Calu3 (cell line): ENCODE measurements around the gene MISP. TPM values are rescaled to one million over a fixed set of nuclear protein-coding genes. Genes with fewer than 3 reads are reported as not detected.
"Not testable (repeated sequence)": the region's sequence is repeated elsewhere in the genome, so short reads cannot be mapped to it uniquely, and the experiment has no call there.

ENCODE experiments used
- BruUV-seq: library from RNA; stranded (reverse); fragments of 400-500 nt; replicated peaks from 2 replicates; lab custom pipeline; 2021; lab: Mats Ljungman, UMichigan
- CTCF ChIA-PET: fragments of 300-600 bp; sonication (Branson Sonifier 250); formaldehyde crosslinking; loops from one replicate; lab custom pipeline; 2022; ENCODE audit warnings: antibody characterized with exemption; lab: Charles Lee
- DNase-seq: peaks from one replicate; pipeline ENCODE4 v3.0.0; 2022
- H3K27ac Mint-ChIP-seq: one replicate; pipeline ENCODE4 v1.8.0; 2022; ENCODE audit warnings: mixed read lengths; ENCODE audit not compliant: unreplicated experiment
- H3K27me3 Mint-ChIP-seq: one replicate; pipeline ENCODE4 v1.8.0; 2022; ENCODE audit warnings: mixed read lengths; ENCODE audit not compliant: unreplicated experiment
- H3K36me3 Mint-ChIP-seq: one replicate; pipeline ENCODE4 v1.8.0; 2022; ENCODE audit warnings: mild to moderate bottlenecking, moderate library complexity, mixed read lengths; ENCODE audit not compliant: insufficient read depth, unreplicated experiment
- H3K4me1 Mint-ChIP-seq: one replicate; pipeline ENCODE4 v1.8.0; 2022; ENCODE audit warnings: mild to moderate bottlenecking, low read depth, mixed read lengths; ENCODE audit not compliant: unreplicated experiment
- H3K4me3 Mint-ChIP-seq: one replicate; pipeline ENCODE4 v1.8.0; 2022; ENCODE audit warnings: mild to moderate bottlenecking, low read depth, moderate library complexity, mixed read lengths; ENCODE audit not compliant: unreplicated experiment
- H3K9me3 Mint-ChIP-seq: one replicate; pipeline ENCODE4 v1.8.0; 2022; ENCODE audit warnings: low read depth, mixed read lengths; ENCODE audit not compliant: unreplicated experiment
- intact Hi-C: fragments of 100-400 bp; cut with micrococcal nuclease; formaldehyde crosslinking; loops from one replicate; pipeline ENCODE4 v1.10.0; 2022; ENCODE audit not compliant: unreplicated experiment
- total RNA-seq: library from RNA; stranded (reverse); gene quantifications from 2 replicates; pipeline ENCODE4 v1.2.3, GENCODE V29; 2022
- TF ChIP-seq, protein P1 (sequence below): fragments of 200-600 bp; IDR thresholded peaks from one replicate; pipeline ENCODE4 v1.8.0; 2022; ENCODE audit warnings: antibody characterized with exemption; ENCODE audit not compliant: unreplicated experiment

The MISP gene
- total RNA-seq, 1 experiment from 2014 or later, result 73.9 TPM

DNA sequence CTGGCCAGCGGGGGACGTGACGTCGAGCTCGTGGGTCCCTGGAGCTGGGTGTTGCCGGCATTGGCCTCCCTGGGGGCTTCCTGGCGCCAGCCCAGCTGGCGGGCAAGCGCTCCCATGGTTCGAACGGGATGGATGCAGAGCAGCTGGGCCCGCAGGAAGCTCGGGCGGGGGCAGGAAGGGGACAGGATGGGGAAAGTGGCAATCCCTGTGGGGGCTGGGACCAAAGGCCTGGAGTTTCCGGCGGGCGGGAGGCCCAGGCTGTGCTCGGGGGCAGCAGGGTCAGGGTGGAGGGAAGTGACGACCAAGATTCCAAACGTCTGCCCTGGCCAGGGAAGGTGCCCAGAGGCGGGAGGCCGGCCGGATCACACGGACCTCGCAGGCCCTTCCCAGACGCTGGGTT is 22.9 kb upstream of the MISP start:
- no TSS peak for BruUV-seq
- no peaks in the 10 kb centered on the region for H3K9me3 Mint-ChIP-seq
- CTCF ChIA-PET, result no interaction called here
- H3K27ac Mint-ChIP-seq, result no peak overlapping the region
- intact Hi-C loops, result no loop called here
- no peak for DNase-seq
- H3K4me1 Mint-ChIP-seq, result peaks cover 2% of the 10 kb centered on the region
- TF ChIP-seq, protein P1, sequence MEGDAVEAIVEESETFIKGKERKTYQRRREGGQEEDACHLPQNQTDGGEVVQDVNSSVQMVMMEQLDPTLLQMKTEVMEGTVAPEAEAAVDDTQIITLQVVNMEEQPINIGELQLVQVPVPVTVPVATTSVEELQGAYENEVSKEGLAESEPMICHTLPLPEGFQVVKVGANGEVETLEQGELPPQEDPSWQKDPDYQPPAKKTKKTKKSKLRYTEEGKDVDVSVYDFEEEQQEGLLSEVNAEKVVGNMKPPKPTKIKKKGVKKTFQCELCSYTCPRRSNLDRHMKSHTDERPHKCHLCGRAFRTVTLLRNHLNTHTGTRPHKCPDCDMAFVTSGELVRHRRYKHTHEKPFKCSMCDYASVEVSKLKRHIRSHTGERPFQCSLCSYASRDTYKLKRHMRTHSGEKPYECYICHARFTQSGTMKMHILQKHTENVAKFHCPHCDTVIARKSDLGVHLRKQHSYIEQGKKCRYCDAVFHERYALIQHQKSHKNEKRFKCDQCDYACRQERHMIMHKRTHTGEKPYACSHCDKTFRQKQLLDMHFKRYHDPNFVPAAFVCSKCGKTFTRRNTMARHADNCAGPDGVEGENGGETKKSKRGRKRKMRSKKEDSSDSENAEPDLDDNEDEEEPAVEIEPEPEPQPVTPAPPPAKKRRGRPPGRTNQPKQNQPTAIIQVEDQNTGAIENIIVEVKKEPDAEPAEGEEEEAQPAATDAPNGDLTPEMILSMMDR, result no peak
- H3K36me3 Mint-ChIP-seq, result peaks cover 8% of the 10 kb centered on the region
- H3K27me3 Mint-ChIP-seq, result peaks cover 3% of the 10 kb centered on the region
- H3K4me3 Mint-ChIP-seq, result no peak overlapping the region

DNA sequence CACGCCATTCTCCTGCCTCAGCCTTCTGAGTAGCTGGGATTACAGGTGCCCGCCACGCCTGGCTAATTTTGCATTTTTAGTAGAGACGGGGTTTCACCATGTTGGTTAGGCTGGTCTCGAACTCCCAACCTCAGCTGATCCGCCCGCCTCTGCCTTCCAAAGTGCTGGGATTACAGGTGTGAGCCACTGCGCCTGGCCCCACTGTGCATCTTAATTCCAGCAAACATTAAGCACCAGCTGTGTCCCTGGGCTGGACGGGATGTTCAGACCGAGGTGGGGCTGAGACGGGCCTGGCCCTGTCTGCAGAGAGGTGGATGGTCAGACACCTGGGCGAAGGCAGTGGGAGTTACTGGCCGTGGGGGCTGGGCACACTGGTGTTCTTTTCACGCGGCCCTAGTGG is 21.3 kb upstream of the MISP start:
- intact Hi-C loops, BruUV-seq, H3K4me3 Mint-ChIP-seq, H3K27ac Mint-ChIP-seq, H3K9me3 Mint-ChIP-seq, CTCF ChIA-PET, DNase-seq, H3K36me3 Mint-ChIP-seq, H3K4me1 Mint-ChIP-seq: not testable (repeated sequence)
- peaks cover 13% of the 10 kb centered on the region for H3K27me3 Mint-ChIP-seq

DNA sequence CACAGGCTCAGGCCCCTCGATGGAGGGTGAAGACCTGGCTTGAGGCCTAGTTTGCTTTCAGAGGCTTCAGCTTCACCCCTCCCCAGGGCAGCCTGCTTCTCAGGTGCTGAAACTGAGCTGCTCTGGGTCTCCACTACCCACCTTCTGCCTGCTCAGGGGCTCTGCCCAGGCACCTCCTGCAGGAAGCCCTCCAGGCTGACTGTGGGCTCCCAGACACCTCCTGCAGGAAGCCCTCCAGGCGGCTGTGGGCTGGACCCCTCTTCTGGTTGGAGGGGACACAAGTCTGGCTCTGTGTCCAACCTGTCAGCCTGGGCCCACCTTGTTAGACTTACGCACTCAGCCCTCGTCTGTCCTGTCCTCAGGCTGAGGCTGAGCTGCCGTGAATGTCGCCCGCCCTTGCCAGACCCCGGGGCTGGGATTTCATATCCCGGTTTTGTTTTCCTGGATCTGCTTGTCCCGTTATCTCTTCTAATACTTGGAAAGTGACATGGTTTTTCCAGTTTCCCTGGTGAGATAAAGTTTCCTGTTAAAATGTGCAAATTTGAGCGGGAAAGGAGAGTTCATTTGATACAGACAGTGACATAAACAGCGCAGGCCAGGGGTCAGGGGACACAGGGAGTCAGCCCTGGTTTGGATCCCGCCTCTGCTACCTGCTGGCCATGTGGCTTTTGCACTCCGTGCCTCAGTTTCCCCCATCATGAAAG is 20.8 kb upstream of the MISP start:
- CTCF ChIA-PET, result no interaction called here
- DNase-seq, result no peak
- Mint-ChIP-seq H3K4me3 (no peak overlapping the region), H3K9me3 (no peaks in the 10 kb centered on the region), H3K27me3 (peaks cover 13% of the 10 kb centered on the region), H3K4me1 (peaks cover 15% of the 10 kb centered on the region), H3K27ac (no peak overlapping the region), H3K36me3 (peaks cover 8% of the 10 kb centered on the region)
- BruUV-seq, result no TSS peak
- TF ChIP-seq, protein P1, result no peak
- intact Hi-C loops, result no loop called here

DNA sequence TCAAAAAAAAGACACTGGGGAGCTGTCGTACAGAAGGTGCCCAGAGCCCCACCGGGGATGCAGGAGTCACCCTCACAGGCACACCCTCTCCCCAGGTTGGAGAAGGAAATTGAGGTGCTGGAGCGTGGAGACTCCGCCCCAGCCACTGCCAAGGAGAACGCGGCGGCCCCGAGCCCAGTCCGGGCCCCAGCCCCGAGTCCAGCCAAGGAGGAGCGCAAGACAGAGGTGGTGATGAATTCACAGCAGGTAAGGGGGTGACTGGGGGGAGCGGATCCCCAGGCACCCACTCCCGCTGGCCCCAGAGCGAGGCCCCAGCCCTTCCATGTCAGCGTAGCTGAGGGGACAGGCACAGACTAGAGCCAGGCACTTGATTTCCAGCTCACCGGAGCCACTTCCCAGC is 19.9 kb upstream of the MISP start:
- H3K36me3 Mint-ChIP-seq, result peaks cover 8% of the 10 kb centered on the region
- CTCF ChIA-PET, result no interaction called here
- TF ChIP-seq, protein P1, result no peak
- no peak for DNase-seq
- no peak overlapping the region for H3K27ac Mint-ChIP-seq
- peaks cover 16% of the 10 kb centered on the region for H3K4me1 Mint-ChIP-seq
- H3K4me3 Mint-ChIP-seq, result no peak overlapping the region
- no TSS peak for BruUV-seq
- intact Hi-C loops, result no loop called here
- H3K27me3 Mint-ChIP-seq, result peaks cover 13% of the 10 kb centered on the region
- H3K9me3 Mint-ChIP-seq, result no peaks in the 10 kb centered on the region
